Measurements from ENCODE around the gene PDE11A.

The PDE11A gene

GRCh38 chr2:177604271-177605065, 468.1 kb downstream of the PDE11A start:
- H3K4me3 Mint-ChIP-seq, result no peak overlapping the region
- DNase-seq, result peak; percentile 27
- peaks cover 11% of the 10 kb centered on the region for H3K36me3 Mint-ChIP-seq (ENCODE audit: low read depth)
- no peak overlapping the region for H3K27ac Mint-ChIP-seq
- peaks cover 27% of the 10 kb centered on the region for H3K9me3 Mint-ChIP-seq
- peak; percentile 72 for TF ChIP-seq CTCF (IDR thresholded peaks at IDR 0.05)
- no peaks in the 10 kb centered on the region for H3K27me3 Mint-ChIP-seq (ENCODE audit: low read depth, poor library complexity)
- peaks cover 30% of the 10 kb centered on the region for H3K4me1 Mint-ChIP-seq

- Mint-ChIP-seq H3K9me3 (peaks cover 22% of the 10 kb centered on the region), H3K4me3 (no peak overlapping the region), H3K4me1 (peaks cover 37% of the 10 kb centered on the region), H3K27me3 (ENCODE audit: low read depth, poor library complexity) (no peaks in the 10 kb centered on the region), H3K36me3 (ENCODE audit: low read depth) (peaks cover 7% of the 10 kb centered on the region), H3K27ac (no peak overlapping the region)
- TF ChIP-seq CTCF (IDR thresholded peaks at IDR 0.05), result no peak
- no peak for DNase-seq
Measured at GRCh38 chr2:177603768-177604167, 468.8 kb downstream of the PDE11A start.

GRCh38 chr2:177603181-177603580, 469.4 kb downstream of the PDE11A start:
- no peak overlapping the region for H3K27ac Mint-ChIP-seq
- peaks cover 17% of the 10 kb centered on the region for H3K9me3 Mint-ChIP-seq
- no peak for TF ChIP-seq CTCF (IDR thresholded peaks at IDR 0.05)
- DNase-seq, result no peak
- H3K4me3 Mint-ChIP-seq, result no peak overlapping the region
- H3K4me1 Mint-ChIP-seq, result peaks cover 43% of the 10 kb centered on the region
- H3K27me3 Mint-ChIP-seq (ENCODE audit: low read depth, poor library complexity), result no peaks in the 10 kb centered on the region
- H3K36me3 Mint-ChIP-seq (ENCODE audit: low read depth), result peaks cover 7% of the 10 kb centered on the region

GRCh38 chr2:177602611-177603164, 469.9 kb downstream of the PDE11A start:
- Mint-ChIP-seq H3K36me3 (ENCODE audit: low read depth) (peaks cover 4% of the 10 kb centered on the region), H3K27ac (no peak overlapping the region), H3K4me1 (peaks cover 48% of the 10 kb centered on the region), H3K4me3 (no peak overlapping the region), H3K27me3 (ENCODE audit: low read depth, poor library complexity) (no peaks in the 10 kb centered on the region), H3K9me3 (peaks cover 14% of the 10 kb centered on the region)
- no peak for DNase-seq
- TF ChIP-seq CTCF (IDR thresholded peaks at IDR 0.05), result no peak

- Mint-ChIP-seq H3K27me3 (ENCODE audit: low read depth, poor library complexity) (no peaks in the 10 kb centered on the region), H3K4me3 (no peak overlapping the region), H3K27ac (no peak overlapping the region), H3K4me1 (peaks cover 46% of the 10 kb centered on the region), H3K36me3 (ENCODE audit: low read depth) (no peaks in the 10 kb centered on the region), H3K9me3 (peaks cover 9% of the 10 kb centered on the region)
- TF ChIP-seq CTCF (IDR thresholded peaks at IDR 0.05), result no peak
- no peak for DNase-seq
Measured at GRCh38 chr2:177600917-177601316, 471.7 kb downstream of the PDE11A start.

GRCh38 chr2:177599956-177600355, 472.6 kb downstream of the PDE11A start:
- Mint-ChIP-seq H3K9me3 (peaks cover 9% of the 10 kb centered on the region), H3K27me3 (ENCODE audit: low read depth, poor library complexity) (no peaks in the 10 kb centered on the region), H3K36me3 (ENCODE audit: low read depth) (no peaks in the 10 kb centered on the region), H3K4me1 (peaks cover 46% of the 10 kb centered on the region), H3K4me3 (no peak overlapping the region), H3K27ac (no peak overlapping the region)
- no peak for DNase-seq
- TF ChIP-seq CTCF (IDR thresholded peaks at IDR 0.05), result no peak

Data from nephron progenitor cell (in vitro differentiated cells).